Measurements from ENCODE around the gene NPFF. TPM values are rescaled to one million over a fixed set of nuclear protein-coding genes. Genes with fewer than 3 reads are reported as not detected.
"Not testable (repeated sequence)": the region's sequence is repeated elsewhere in the genome, so short reads cannot be mapped to it uniquely, and the experiment has no call there.

Gene NPFF, protein sequence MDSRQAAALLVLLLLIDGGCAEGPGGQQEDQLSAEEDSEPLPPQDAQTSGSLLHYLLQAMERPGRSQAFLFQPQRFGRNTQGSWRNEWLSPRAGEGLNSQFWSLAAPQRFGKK
- polyA plus RNA-seq (ENCODE audit: insufficient read length in 4 of 4) = 1 to 10 TPM in 2 of 4 donors, not detected in 2; 1.0 to 1.2 TPM

DNA sequence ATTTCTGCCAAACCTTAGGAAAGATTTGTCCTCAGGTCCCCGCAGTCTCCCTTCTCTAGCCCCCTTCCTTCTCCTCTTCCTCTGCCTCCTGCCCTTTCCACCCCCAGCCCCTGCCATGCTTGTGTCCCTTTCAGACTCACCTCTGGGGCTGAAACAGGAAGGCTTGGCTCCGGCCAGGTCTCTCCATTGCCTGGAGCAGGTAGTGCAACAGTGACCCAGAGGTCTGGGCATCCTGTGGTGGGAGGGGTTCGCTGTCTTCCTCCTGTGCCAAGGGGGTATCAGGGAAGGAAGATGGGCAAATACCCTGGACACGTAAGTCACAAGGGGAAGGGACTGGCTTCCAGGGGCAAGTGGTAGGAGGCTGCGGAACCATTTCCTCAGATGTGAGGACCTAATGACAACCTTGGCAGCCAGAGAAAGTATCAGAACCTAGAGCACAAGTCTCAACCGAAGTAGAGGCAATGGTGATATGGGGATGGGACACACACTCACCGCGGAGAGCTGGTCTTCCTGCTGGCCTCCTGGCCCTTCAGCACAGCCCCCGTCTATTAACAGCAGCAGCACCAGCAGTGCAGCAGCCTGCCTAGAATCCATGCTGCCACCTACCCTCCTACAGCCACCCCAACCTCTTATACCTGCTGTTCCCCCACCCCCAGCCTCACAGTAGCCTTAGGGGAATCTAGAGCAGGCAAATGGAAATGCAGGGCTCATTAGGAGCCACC is at the start of gene NPFF:
NPFF (minus strand) TSS at position 604 of the 722 bp plus-strand sequence; CDS start at position 594, 10 bp downstream.
- DNase-seq (ENCODE audit: low read depth in 4 of 4, low spot score in 3 of 4) = no peak

DNA sequence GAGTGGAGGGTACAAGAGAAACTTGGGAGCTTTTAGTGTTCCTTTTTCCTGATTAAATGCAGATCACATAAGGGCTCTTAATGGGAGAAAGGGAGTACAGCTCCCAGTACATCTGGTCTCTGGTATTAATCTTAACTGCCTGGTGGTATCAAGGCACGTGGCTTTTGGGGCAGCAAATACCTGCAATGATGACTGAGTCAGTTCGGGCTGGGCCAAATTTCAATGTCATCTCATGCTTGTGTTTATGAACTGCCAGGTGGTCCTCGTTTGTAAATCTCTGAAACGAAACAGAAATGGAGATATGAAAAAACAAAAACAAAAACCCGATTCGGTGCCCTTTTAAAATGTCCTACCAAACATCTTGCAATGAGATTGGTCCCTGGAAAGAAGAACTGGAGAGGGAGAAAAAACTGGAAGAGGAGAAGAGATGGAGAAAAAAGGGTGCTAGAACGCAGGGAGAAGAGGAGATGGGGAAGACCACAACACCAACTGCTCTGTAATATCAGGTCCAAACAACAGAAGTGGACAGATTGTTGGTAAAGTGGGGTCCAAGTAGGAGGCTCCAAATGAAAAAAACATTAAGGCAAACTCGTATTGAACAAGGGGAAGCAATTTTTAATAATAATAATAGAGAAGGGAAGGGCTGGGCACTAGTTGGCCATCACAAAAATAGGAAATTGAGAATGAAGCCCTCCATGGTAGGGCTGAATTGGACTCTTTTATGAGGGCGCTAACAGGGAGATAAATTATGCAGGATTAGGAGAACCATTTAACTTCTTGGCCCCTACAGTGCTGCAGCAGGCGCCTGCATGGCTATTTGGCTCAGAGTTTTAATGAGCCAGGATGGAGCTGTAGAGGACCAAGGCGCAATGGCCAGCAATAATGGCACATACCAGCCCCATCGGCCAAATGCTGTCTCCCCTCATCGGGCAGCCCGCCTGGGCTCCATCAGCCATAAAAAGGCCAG is 45.4 kb upstream of the NPFF start:
- DNase-seq (ENCODE audit: low read depth in 4 of 4, low spot score in 3 of 4) = no peak

DNA sequence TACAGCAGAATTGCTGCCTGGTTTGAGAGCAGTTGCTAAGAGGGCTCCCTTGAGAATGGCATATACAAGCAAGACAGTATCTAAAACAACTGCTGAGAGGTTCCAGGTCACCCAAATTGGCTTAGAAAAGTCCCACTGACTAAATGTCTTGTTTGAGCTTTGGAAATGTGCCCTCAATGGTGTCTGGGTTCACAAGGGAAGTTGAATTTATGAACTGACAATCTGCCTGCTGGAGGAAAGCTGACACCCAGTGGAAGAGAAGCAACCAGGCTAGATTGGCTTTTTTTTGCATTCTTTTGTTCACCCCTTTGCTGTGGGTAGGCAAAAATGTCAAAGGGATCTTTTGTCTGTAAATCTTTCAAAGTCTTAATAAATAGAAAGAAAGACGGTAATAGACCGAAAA is 44.6 kb upstream of the NPFF start:
- DNase-seq (ENCODE audit: low read depth in 4 of 4, low spot score in 3 of 4) = no peak

DNA sequence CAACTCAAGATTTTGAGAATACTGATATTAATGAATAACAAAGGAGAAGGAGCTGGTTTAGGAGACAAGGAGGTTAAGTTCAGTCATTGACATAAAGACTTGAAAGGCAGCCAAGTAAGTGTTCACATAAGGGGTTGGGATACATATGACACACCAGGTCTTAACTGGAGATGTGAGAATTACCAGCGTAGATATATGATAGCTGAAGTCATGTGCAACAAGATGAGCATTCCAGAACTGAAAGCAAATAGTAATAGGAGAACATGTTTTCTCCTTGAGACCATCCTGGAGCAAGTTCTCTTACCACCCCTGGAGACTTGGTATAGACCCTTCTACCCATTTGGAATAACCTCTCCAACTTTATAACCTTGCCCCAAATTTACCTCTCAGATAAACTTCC is 43.3 kb upstream of the NPFF start:
- no peak for DNase-seq (ENCODE audit: low read depth in 4 of 4, low spot score in 3 of 4)

DNA sequence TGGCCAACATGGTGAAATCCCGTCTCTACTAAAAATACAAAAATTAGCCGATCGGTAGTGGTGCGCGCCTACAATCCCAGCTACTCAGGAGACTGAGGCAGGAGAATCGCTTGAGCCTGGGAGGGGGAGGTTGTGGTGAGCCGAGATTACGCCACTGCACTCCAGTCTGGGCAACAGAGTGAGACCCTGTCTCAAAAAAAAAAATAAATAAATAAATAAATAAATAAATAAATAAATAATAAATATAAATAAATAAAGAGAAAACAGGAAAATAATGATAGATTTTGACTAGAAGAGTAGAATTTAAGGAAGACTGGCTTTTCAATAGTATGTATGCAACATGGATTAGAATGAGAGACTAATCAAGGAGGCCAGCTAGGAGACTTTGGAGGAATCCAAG is 42.8 kb upstream of the NPFF start:
- DNase-seq (ENCODE audit: low read depth in 4 of 4, low spot score in 3 of 4) = not testable (repeated sequence)

DNA sequence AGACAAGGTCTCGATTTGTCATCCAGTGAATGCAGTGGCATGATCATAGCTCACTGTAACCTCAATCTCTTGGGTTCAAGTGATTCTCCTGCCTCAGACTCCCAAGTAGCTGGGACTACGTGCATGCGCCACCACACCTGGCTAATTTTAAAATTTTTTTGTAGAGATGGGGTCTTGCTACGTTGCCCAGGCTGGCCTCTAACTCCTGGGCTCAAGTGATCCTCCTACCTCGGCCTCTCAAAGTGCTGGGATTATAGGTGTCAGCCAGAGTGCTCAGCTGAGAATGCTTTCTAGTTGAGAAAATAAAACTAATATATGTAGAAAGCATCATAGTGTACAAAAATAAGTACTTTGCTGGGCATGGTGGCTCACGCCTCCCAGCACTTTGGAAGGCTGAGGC is 41.1 kb upstream of the NPFF start:
- not testable (repeated sequence) for DNase-seq (ENCODE audit: low read depth in 4 of 4, low spot score in 3 of 4)

DNA sequence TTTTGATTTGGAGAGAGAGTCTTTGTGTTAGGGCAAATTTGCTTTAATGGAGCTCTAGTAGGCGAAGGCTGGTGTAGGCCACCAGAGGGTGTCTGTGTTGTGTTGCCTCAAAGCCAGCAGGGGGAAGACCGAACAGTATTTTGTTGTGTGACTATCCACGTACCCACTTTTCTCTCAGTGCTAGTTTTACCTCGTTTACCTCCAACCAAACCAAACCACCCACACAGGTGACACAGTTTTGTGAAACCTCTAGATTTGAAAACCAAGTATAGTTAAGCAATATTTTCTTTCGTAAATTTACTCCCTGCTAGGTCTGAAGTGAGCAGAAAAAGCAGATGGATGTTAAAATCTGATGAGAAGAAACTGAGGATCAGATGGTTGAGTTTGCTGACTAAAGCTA is 36.3 kb upstream of the NPFF start:
- no peak for DNase-seq (ENCODE audit: low read depth in 4 of 4, low spot score in 3 of 4)

DNA sequence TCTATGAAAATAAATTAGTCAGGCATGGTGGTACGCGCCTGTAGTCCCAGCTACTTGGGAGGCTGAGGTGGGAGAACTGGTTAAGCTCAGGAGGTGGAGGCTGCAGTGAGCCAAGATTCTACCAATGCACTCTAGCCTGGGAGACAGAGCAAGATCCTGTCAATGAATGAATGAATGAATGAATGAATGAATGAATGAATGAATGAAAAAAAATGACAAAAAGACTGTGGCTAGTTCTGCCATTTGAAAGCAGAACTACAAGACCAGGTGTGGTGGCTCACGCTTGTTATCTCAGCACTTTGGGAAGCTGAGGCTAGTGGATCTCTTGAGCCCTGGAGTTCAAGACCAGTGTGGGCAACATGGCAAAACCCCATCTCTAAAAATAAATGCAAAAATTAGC is 32.2 kb upstream of the NPFF start:
- DNase-seq (ENCODE audit: low read depth in 4 of 4, low spot score in 3 of 4) = no peak

DNA sequence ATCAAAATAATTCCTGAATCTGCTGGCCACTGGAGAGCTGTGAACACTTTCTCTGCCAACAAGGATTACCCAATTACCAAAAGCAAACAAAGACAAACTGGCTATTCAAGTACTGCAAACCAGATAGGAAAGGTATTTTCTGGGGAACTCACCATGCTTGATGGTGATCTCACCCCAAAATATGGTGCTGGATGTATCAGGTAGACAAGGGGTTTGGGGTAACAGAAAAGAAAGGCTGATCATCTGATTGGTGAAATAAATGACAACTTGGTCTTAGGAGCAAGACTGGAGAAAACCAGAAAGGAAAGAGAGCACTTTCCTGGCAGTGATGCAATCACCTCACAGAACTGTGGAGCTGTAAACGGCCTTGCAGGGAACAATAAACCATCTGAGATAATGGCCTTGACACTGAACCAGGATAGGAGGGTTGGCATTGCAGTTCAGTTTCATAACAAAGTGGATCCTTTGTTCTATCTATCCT is 31.0 kb upstream of the NPFF start:
- no peak for DNase-seq (ENCODE audit: low read depth in 4 of 4, low spot score in 3 of 4)

DNA sequence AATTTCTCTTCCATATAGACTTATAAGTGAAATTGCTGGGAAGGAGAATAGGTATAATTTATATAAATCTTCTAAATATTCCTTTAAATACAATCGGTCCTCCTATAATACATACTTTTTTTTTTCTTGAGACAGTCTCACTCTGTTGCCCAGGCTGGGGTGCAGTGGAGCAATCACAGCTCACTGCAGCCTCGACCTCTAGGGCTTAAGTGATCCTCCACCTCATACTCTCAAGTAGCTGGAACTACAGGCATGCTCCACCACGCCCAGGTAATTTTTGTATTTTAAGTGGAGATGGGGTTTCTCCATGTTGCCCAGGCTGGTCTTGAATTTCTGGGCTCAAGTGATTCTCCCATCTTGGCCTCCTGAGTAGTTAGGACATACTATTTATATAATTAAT is 29.7 kb upstream of the NPFF start:
- no peak for DNase-seq (ENCODE audit: low read depth in 4 of 4, low spot score in 3 of 4)

DNA sequence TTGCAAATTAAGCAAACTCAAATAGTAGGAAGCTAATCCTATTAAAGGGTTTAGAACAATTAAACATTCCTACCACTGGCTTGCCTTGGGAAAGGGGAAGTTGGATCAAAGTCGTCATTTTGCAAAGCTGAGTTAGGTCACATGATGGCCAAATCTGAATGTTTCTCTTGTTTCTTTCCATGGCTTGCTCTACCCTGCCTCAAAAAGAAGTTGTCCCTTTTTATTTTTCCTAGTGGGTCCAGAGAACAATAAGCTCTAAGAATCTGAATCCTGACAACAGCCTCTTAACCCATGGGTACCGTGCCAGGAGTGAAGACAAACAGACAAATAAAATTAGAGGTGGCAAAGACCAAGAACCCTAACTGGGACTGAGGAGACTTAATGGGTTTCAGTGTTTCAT is 26.2 kb upstream of the NPFF start:
- no peak for DNase-seq (ENCODE audit: low read depth in 4 of 4, low spot score in 3 of 4)

DNA sequence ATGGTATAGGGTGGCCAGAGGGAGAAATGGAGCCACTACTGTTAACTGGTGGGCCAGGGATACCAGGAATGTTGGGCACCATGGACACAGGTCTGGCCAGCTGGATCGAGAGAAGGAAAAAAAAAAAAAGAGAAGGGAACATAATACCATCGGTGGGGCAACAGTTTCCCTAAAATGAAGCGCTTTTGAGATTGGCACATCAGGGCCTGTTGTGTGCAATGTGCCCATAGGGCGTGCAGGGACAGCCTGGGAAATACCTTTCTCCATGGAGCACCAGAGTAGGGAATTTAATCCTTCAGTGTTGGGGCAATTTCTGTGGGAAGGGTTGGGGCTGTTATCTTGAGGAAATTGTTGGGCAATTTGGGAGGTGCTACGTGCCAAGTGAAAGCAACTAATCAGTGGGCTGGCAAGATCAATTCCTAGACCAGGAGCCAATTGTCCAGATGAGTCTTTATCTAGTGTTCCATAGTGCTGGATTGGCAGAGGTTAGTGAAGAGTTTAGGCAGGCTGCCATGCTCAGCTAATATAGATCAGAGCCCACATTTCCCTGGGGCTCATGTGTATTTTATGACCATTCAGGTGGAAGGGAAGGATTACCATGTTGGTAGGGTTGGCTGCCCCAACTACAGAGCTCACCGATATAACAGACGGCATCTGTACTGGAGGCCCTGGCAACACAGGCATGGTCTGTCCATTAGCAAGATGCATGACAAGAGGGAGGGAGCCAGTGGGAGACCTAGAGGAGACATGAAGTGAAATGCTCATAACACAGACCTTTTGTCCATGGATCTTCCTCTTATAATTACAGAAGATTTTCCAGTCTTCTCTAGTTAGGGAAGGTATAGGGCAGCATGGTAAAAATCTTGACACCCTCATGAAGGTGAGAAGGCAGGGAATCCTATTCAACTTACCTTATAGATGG is 25.5 kb upstream of the NPFF start:
- DNase-seq (ENCODE audit: low read depth in 4 of 4, low spot score in 3 of 4) = no peak

DNA sequence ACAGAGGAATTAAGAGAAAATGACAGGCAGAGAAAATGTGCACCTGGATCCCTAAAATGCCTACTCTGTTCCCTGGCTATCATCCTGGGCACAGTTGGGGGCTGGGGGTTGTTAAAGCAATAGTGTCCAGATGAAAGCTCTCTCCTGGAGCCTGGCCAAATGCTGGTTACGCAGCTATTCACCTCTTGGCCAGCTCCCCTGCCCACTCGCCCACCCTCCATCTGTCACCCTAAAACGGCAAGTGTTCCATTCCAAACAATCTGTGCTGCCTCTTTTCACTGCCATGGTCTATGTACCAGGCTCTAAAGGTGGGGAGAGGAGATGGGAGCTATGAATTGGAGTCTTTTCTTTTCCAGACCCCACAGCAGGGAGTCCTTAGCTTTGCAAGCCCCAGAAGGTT is 24.7 kb upstream of the NPFF start:
- DNase-seq (ENCODE audit: low read depth in 4 of 4, low spot score in 3 of 4) = no peak

DNA sequence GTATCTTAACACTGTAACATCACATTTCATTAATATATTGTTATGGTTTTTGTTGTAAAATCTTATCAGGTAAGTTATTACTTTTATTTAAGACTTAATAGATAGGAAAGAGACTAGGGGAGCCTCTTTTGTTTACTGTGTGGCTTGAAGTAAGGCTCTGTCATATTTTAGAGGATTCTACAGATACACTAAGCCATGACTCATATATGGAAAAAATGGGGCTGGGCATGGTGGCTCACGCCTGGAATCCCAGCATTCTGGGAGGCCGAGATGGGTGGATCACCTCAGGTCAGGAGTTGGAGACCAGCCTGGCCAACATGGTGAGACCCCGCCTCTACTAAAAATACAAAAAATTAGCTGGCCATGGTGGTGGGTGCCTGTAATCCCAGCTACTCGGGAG is 23.6 kb upstream of the NPFF start:
- no peak for DNase-seq (ENCODE audit: low read depth in 4 of 4, low spot score in 3 of 4)

DNA sequence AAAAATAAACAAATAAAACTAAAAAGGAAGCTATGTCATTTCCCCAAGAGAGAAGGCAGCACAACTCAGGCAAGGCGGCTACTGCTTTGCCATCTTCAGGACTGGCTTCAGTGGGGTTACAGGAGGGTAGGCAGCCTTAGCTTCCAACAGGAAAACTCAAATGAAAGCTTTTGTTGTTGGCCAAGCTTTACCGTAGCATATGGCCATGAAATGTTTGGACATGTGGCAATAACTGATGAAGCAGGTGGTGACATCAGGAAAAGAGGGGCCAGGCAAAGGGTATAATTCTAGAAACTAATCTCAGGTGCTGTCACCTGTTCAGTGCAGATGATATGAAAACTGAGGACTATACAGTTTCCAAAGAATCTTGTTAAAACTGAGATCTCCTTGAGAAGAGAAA is 22.8 kb upstream of the NPFF start:
- DNase-seq (ENCODE audit: low read depth in 4 of 4, low spot score in 3 of 4) = no peak

DNA sequence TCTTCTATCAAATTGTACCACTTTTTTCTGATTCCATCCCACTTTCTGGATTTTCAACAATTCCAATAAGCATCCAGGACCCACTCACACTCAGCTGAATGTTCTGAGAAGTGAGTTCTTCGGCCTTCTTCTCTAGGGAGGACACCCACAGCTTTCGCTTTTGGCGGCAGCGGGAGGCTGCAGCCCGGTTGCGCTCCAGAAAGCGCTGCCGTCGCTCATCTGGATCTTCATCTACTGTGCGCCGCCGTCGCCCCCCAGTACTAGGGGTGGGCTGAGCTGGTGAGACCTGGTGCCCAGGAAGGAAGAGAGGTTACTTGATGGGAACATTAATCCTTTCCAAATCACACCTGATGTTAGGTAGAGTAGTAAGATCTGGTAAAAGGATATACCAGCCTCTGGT is 17.2 kb upstream of the NPFF start:
- DNase-seq (ENCODE audit: low read depth in 4 of 4, low spot score in 3 of 4) = no peak

DNA sequence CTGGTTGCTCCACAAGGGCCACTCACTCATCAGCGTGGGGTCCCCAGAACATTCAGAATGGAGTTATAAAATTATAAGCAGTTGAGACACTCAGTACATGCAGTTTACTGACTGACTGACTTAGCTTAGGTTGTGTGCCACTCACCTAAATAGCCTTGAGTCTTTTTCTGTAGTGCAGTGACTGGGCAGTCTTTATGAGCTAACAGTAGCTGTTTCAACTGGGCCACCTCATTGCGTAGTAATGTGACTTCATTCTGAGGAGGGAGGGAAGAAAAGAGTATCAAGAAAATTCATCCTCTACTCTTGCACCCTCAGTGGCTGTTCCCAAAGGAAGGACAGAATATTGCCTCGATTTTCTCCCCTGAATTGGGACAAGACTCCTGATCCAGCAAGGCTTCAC is 15.8 kb upstream of the NPFF start:
- no peak for DNase-seq (ENCODE audit: low read depth in 4 of 4, low spot score in 3 of 4)

DNA sequence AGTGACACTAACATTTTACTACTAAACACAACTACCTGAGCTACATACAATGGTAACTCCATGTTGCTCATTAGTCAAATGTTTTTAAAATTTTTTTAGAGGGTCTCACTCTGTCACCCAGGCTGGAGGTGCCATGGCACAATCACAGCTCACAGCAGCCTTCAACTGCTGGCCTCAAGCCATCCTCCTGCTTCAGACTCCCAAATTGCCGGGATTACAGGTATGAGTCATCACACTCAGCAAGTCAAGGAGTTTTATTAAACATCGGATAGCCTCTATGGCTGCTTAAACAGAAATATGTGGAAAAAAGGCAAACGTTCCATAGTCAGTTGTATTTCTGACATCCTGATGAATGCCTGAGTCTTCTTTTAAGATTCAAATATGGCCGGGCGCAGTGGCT is 11.1 kb upstream of the NPFF start:
- DNase-seq (ENCODE audit: low read depth in 4 of 4, low spot score in 3 of 4) = no peak

DNA sequence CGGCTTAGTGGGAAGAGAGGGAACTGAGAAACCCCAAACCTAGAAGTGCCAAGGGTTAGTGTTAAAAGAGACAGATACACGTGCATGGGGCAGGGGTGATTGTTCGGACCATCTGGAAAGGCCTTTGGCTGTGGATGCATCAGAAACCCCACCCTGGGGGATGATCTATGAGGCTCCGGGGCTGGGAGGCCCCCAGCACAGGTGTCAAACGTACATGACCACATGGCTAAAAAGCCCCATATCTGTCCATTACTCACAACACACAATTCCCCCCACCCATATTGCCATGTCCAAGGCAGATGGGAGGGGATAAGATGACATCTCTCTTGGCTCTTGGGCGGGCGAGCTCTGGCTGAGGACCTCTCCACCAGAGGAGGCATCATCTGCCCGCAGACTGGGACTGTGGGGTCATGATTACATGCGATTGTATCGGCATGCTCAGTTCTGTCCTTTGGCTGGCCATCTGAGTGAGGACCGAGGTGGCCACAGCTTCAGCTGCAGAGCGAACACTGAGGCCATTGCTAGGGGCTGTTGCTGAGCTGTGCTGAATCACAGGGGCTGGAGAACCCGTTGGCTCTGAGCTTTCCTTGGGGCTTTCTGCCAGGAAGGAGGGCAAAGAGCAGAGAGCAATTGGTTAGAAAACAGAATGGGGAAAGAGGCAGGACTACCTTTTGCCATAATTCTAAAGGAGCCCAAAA is 9.6 kb upstream of the NPFF start:
- DNase-seq (ENCODE audit: low read depth in 4 of 4, low spot score in 3 of 4) = no peak

DNA sequence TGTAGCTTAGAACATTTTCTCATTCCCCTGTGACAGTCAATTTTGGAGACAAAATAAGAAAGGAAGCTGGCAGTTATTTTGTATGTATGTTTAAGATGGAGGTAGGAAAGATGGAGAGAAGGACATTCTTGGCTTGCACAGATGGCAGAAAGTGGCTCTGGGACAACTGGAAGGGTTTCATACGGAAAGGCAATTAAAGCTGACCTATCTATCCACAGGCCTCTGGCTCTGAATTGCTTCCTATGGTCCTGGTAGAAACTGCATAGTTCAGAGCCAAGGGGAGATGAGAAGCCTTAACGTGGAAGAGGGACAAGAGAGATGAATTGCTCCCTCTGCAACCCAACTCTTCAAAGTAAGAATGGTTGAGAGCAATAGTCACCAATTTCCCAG is 8.0 kb upstream of the NPFF start:
- DNase-seq (ENCODE audit: low read depth in 4 of 4, low spot score in 3 of 4) = no peak
